ENCODE results near the gene CCR3. TPM values are rescaled to one million over a fixed set of nuclear protein-coding genes. Genes with fewer than 3 reads are reported as not detected.

Gene CCR3
- total RNA-seq, 1 experiment from 2014 or later: not detected

DNA sequence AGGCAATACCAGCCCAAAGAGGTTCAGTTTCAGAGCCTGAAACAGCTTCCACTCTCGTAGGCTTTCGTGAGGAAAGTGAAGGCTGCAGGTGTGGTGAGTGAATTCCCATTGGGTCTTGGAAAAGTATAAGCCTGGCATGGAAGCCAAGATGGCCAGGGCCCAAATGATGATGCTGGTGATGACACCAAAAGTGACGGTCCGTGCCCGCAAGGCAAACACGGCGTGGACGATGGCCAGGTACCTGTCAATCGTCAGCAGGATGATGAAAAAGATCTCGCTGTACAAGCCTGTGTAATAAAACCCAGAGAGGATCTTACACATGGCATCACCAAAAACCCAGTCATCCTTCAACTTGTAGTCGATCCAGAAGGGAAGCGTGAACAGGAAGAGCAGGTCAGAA, 38.6 kb upstream of the CCR3 start:
- ATAC-seq: no peak
- Histone ChIP-seq H4K20me1 (ENCODE audit: insufficient read depth) (no peaks in the 10 kb centered on the region), H3K27ac (ENCODE audit: low read depth, low read length) (no peak overlapping the region), H3K9me2 (ENCODE audit: insufficient read depth) (no peaks in the 10 kb centered on the region), H3K4me1 (ENCODE audit: control insufficient read depth in 1 of 2, insufficient read depth in 2 of 2, low read length in 2 of 2) (peaks cover 0 to 9% of the 10 kb centered on the region in 2 experiments; a peak in 2 of 4 replicates), H3K9me3 (ENCODE audit: control insufficient read depth in 1 of 2, insufficient read depth in 1 of 2, low read depth in 1 of 2, low read length in 2 of 2) (no peaks in the 10 kb centered on the region), H2AFZ (ENCODE audit: low read depth, low read length, poor library complexity, severe bottlenecking) (no peak overlapping the region), H3K36me3 (ENCODE audit: control insufficient read depth in 1 of 2, insufficient read depth in 2 of 2, low read length in 2 of 2) (no peaks in the 10 kb centered on the region), H3K27me3 (ENCODE audit: insufficient read depth, low read length) (no peaks in the 10 kb centered on the region), H3K9ac (ENCODE audit: low read length) (no peak overlapping the region), H3K4me2 (ENCODE audit: low read length) (no peak overlapping the region), H3K4me3 (replicated peaks in 1 of 2; ENCODE audit: low read depth in 1 of 2, low read length in 2 of 2) (no peak overlapping the region), H3K79me2 (ENCODE audit: insufficient read depth, low read length) (no peaks in the 10 kb centered on the region)
- ChIA-PET RAD21 (ENCODE audit: low non-redundant PET in 1 of 2, low total read pairs in 2 of 2, uncharacterized antibody in 2 of 2, unreplicated experiment in 2 of 2) (no interaction called here), CTCF (no interaction called here), POLR2A (no interaction called here)
- no peak for DNase-seq (ENCODE audit: low read depth, low spot score)
- BruUV-seq (replicated peaks): no TSS peak
- TF ChIP-seq CEBPB (IDR thresholded peaks at IDR 0.05; ENCODE audit: low read depth) (no peak), SP1 (IDR thresholded peaks at IDR 0.05; ENCODE audit: low read depth) (no peak), EZH2phosphoT487 (IDR thresholded peaks at IDR 0.05; ENCODE audit: borderline replicate concordance) (no peak), MAX (IDR thresholded peaks at IDR 0.05) (no peak), EGR1 (IDR thresholded peaks at IDR 0.05; ENCODE audit: low read depth) (no peak), FOSL1 (IDR thresholded peaks at IDR 0.05; ENCODE audit: low read depth) (no peak), POLR2A (IDR thresholded peaks at IDR 0.05; ENCODE audit: borderline replicate concordance, extremely low read depth, insufficient read depth, insufficient read length) (no peak), ZNF274 (IDR thresholded peaks at IDR 0.05; ENCODE audit: low read depth, low read length) (no peak), TCF7L2 (IDR thresholded peaks at IDR 0.05; ENCODE audit: borderline replicate concordance, extremely low read depth, insufficient read depth, insufficient read length) (no peak), ELF1 (IDR thresholded peaks at IDR 0.05; ENCODE audit: borderline replicate concordance, low read depth) (no peak), POLR2AphosphoS5 (IDR thresholded peaks at IDR 0.05; ENCODE audit: low read depth, low read length) (no peak), CBX3 (IDR thresholded peaks at IDR 0.05; ENCODE audit: low read depth) (no peak), SRF (IDR thresholded peaks at IDR 0.05; ENCODE audit: low read depth) (no peak), YY1 (IDR thresholded peaks at IDR 0.05; ENCODE audit: extremely low read depth, insufficient replicate concordance, low read depth, low read length) (no peak), ZFX (IDR thresholded peaks at IDR 0.05) (no peak)
- intact Hi-C loops (cut with micrococcal nuclease): no loop called here

Measured in HCT116 (cell line).